ENCODE results near the gene EIF5AL1. TPM values are rescaled to one million over a fixed set of nuclear protein-coding genes. Genes with fewer than 3 reads are reported as not detected.

Gene EIF5AL1
- total RNA-seq, 1 donor from 2014 or later, result 0.38 TPM

DNA sequence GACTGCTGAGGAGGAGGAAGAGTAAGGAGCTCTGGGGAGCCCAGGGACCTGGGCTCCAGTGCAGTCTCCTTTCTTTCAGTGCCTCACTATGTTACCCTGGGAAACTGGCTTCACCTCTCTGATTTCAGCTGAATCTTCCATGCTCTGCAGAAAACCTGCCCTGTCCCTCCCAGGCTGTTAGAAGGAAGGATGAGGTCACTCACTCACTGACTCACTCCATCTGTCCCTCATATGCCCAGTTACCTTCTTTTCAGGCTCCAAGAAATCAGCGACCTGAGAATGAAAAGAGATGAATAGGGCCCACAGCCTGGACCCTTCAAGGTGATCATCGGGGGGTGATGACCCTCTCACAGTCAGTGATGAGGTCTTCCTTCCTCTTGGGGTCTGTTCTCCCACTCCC is 47.4 kb downstream of the EIF5AL1 start:
- Histone ChIP-seq H3K36me3 (ENCODE audit: control insufficient read depth, insufficient read depth, low read length) (no peaks in the 10 kb centered on the region), H3K4me3 (ENCODE audit: low read depth, low read length) (no peak overlapping the region), H3K27me3 (ENCODE audit: control insufficient read depth, insufficient read depth, low read length) (peaks cover 5% of the 10 kb centered on the region)
- TF ChIP-seq, protein P1, sequence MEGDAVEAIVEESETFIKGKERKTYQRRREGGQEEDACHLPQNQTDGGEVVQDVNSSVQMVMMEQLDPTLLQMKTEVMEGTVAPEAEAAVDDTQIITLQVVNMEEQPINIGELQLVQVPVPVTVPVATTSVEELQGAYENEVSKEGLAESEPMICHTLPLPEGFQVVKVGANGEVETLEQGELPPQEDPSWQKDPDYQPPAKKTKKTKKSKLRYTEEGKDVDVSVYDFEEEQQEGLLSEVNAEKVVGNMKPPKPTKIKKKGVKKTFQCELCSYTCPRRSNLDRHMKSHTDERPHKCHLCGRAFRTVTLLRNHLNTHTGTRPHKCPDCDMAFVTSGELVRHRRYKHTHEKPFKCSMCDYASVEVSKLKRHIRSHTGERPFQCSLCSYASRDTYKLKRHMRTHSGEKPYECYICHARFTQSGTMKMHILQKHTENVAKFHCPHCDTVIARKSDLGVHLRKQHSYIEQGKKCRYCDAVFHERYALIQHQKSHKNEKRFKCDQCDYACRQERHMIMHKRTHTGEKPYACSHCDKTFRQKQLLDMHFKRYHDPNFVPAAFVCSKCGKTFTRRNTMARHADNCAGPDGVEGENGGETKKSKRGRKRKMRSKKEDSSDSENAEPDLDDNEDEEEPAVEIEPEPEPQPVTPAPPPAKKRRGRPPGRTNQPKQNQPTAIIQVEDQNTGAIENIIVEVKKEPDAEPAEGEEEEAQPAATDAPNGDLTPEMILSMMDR (IDR thresholded peaks at IDR 0.05; ENCODE audit: insufficient read depth, low read length, poor library complexity, severe bottlenecking), result no peak
- peak; percentile 7 for DNase-seq (ENCODE audit: low read depth)

DNA sequence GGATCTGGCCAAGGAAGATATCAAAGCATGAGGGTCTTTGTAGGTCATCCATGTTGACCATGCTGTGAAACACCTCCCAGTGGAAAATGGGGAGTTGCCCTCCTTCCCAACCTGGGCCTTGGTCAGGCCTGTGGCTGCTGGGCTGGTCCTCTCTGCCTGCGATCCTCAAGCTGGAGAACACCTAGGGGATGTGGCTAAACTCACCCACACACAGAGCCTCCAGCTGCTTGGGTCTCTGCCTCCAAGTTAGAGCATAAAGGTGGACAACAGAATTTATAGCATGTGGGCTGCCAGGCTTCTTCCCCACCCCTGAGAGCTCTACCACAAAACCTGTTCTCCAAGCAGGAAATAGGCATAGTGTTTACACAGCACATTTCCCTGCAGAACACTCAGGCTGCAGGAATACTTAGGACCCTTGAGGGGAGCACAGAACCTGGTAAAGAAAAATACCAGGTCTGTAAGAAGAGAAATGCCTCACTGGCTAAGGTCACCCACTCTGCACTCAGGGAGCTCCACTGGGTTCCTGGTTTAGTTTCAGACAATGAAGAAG is 47.9 kb downstream of the EIF5AL1 start, which contains the start of gene SFTPA2:
Gene SFTPA2 (minus strand): TSS at position 248 of the 550 bp plus-strand sequence. CDS start 924 bp downstream, outside the sequence.
- DNase-seq (ENCODE audit: low read depth), result no peak
- no peaks in the 10 kb centered on the region for H3K36me3 ChIP-seq (ENCODE audit: control insufficient read depth, insufficient read depth, low read length)
- TF ChIP-seq, protein P1 (IDR thresholded peaks at IDR 0.05; ENCODE audit: insufficient read depth, low read length, poor library complexity, severe bottlenecking), result no peak

DNA sequence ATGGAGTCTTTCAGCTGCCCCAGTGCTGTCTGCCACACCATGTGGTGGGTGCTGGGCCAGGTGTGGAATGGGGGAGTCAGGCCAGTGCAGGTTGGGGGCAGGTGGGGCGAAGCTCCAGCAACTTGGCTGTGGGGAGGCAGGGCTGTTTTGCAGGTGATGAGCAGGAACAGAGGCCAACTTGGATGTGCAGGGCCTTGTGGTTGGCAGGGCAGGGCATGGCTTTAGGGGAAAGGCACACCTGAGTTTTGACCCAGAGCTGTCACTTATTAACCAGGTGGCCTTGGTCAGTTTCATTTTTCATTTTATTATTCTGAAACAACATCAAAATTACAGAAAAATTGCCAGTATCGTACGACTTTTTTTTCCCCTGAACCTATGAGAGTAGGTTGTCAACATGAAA is 48.9 kb downstream of the EIF5AL1 start:
- H3K4me3 ChIP-seq (ENCODE audit: low read depth, low read length), result no peak overlapping the region
- peaks cover 5% of the 10 kb centered on the region for H3K27me3 ChIP-seq (ENCODE audit: control insufficient read depth, insufficient read depth, low read length)
- no peak for DNase-seq (ENCODE audit: low read depth)
- TF ChIP-seq, protein P1 (IDR thresholded peaks at IDR 0.05; ENCODE audit: insufficient read depth, low read length, poor library complexity, severe bottlenecking), result no peak
- no peaks in the 10 kb centered on the region for H3K36me3 ChIP-seq (ENCODE audit: control insufficient read depth, insufficient read depth, low read length)

More for the DNA sequence above, 47.9 kb downstream of the EIF5AL1 start, which contains the start of gene SFTPA2:
- Histone ChIP-seq H3K27me3 (ENCODE audit: control insufficient read depth, insufficient read depth, low read length) (peaks cover 5% of the 10 kb centered on the region), H3K4me3 (ENCODE audit: low read depth, low read length) (no peak within 1 kb of the TSS)

DNA sequence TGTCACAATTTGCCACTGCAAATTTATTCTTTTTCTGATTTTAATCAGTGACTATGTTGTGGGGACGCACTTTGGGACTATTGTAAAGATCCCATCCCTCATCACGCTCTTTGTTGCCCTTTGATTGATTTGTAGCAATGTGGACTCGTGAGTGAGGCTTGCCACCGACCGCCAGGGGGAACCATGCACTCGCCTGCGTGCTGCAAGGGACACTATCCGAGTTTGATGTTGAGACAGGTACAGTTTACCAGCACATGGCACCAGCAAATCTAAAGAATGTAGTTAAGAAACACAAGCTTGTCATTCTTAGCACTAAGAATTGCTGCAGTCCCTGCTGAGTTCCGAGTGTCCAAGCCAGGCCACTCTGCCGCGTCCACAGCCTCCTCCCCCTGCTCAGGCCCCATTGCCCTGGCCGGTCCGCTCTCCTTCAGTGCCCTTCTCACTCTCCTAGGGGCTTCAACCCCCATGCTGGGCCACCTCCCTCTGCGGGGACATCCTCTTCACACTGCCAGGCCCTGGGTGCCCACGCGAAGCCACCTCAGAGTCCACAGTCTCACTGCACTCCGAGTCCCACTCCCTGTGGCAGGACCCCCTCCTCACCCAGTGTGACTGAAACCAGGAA is 49.9 kb downstream of the EIF5AL1 start:
- DNase-seq (ENCODE audit: low read depth), result no peak
- H3K27me3 ChIP-seq (ENCODE audit: control insufficient read depth, insufficient read depth, low read length), result peaks cover 5% of the 10 kb centered on the region
- no peak overlapping the region for H3K4me3 ChIP-seq (ENCODE audit: low read depth, low read length)
- TF ChIP-seq, protein P1 (IDR thresholded peaks at IDR 0.05; ENCODE audit: insufficient read depth, low read length, poor library complexity, severe bottlenecking), result peak; percentile 91
- no peaks in the 10 kb centered on the region for H3K36me3 ChIP-seq (ENCODE audit: control insufficient read depth, insufficient read depth, low read length)

DNA sequence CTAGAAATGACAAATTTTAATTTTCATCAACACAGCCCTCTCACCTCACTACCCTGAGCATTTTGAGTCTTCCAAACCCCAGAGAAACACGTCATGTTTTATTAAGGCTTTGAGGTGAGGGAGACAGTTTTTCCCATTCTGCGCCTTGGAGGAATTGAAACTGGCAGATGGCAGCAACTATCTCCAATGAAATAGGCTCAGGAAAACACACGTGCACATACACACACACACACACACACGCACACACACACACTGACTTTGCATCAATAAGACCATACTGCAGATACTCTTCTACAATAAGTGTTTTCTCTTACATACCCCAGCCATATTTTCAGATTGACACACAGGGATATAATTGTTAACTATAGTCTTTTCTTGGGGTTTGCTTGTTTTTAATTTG is 51.1 kb downstream of the EIF5AL1 start:
- H3K4me3 ChIP-seq (ENCODE audit: low read depth, low read length), result no peak overlapping the region
- no peaks in the 10 kb centered on the region for H3K36me3 ChIP-seq (ENCODE audit: control insufficient read depth, insufficient read depth, low read length)
- peaks cover 5% of the 10 kb centered on the region for H3K27me3 ChIP-seq (ENCODE audit: control insufficient read depth, insufficient read depth, low read length)
- DNase-seq (ENCODE audit: low read depth), result no peak
- TF ChIP-seq, protein P1 (IDR thresholded peaks at IDR 0.05; ENCODE audit: insufficient read depth, low read length, poor library complexity, severe bottlenecking), result no peak

Other genes starting within 250 kb of the EIF5AL1 start
- gene PPIF, start 165.1 kb upstream of the EIF5AL1 start, total RNA-seq, result 71.7 and 80.6 TPM in 2 replicates
- gene ZCCHC24, start 66.9 kb upstream of the EIF5AL1 start, total RNA-seq, result 6.2 and 8.6 TPM in 2 replicates
- gene SFTPA2, start 47.9 kb downstream of the EIF5AL1 start, total RNA-seq, result not detected in 2 replicates
- gene SFTPA1, start 98.4 kb downstream of the EIF5AL1 start, total RNA-seq, result not detected in 2 replicates
- gene NUTM2B, start 190.7 kb downstream of the EIF5AL1 start, total RNA-seq, result 2.0 TPM in 1 of 2 replicates, not detected in the other

All from kidney epithelial cell (primary cell).